Thyroid gland (tissue), 4 donors: ENCODE results near the gene FLII. TPM values are rescaled to one million over a fixed set of nuclear protein-coding genes. Genes with fewer than 3 reads are reported as not detected.

Experiments used
- DNase-seq, 2 donors: peaks; one replicate each; pipeline ENCODE4 v3.0.0-alpha.2; 2019
- H3K27ac ChIP-seq, 3 donors: fragments of 200-600 bp; sonication (generic); 1 replicate in 2 of 3; 2 replicates in 1 of 3; pipeline ENCODE4 v1.5.1; 2016 to 2019; ENCODE audit warnings: mild to moderate bottlenecking in 1 of 3, moderate library complexity in 1 of 3
- H3K27me3 ChIP-seq: fragments of 200-600 bp; sonication (generic); one replicate; pipeline ENCODE4 v1.5.1; 2019
- H3K36me3 ChIP-seq, 2 donors: fragments of 200-600 bp; sonication (generic); one replicate each; pipeline ENCODE4 v1.5.1; 2016 to 2019
- H3K4me1 ChIP-seq, 2 donors: fragments of 200-600 bp; sonication (generic); one replicate each; pipeline ENCODE4 v1.5.1; 2017 to 2019
- H3K4me3 ChIP-seq, 3 donors: fragments of 200-600 bp; sonication (generic); replicated peaks in 1 of 3; 1 replicate in 2 of 3; 2 replicates in 1 of 3; pipeline ENCODE4 v1.5.1; 2016; ENCODE audit warnings: mild to moderate bottlenecking in 1 of 3
- H3K9me3 ChIP-seq: fragments of 200-600 bp; sonication (generic); one replicate; pipeline ENCODE4 v1.5.1; 2017
- POLR2A ChIP-seq, 2 donors: fragments of 450-650 bp; IDR thresholded peaks; one replicate each; pipeline ENCODE4 v1.6.1; 2017; ENCODE audit warnings: antibody characterized with exemption in 2 of 2, mild to moderate bottlenecking in 2 of 2, moderate library complexity in 1 of 2
- WGBS, 2 donors: methylation state at CpG; one replicate each; pipeline ENCODE4 v1.1.5; 2017; 5-methylcytosine and 5-hydroxymethylcytosine counted together
- intact Hi-C: fragments of 100-400 bp; cut with DNase I; formaldehyde crosslinking; loops from one replicate; pipeline ENCODE4 v1.15.1; 2023
- total RNA-seq, 4 donors: library from RNA; depleted of rRNA; stranded (reverse); fragments of >200 nt; gene quantifications; one replicate each; pipeline ENCODE4 v1.2.3, GENCODE V29; 2016
- TF ChIP-seq, protein P1 (sequence below), 6 experiments: fragments of 200-600 bp in 3 of 6; fragments of 450-650 bp in 3 of 6; sonication (generic) in 3 of 6; IDR thresholded peaks; one replicate each; pipeline ENCODE4 v1.5.1; 2016 to 2019; ENCODE audit warnings: antibody characterized with exemption in 6 of 6, mild to moderate bottlenecking in 2 of 6, inconsistent platforms in 1 of 6, moderate library complexity in 1 of 6

FLII gene
- total RNA-seq, 4 donors from 2014 or later, result 231 to 259 (median 241) TPM

GRCh38 chr17:18208092-18208491, 50.4 kb downstream of the FLII start:
- no peaks in the 10 kb centered on the region for H3K27me3 ChIP-seq
- no peak overlapping the region for H3K4me3 ChIP-seq
- no peaks in the 10 kb centered on the region for H3K4me1 ChIP-seq
- WGBS, 2 donors, result 90 to 93% methylated on average over 19 of the region's 19 CpGs
- peaks cover 60 to 67% of the 10 kb centered on the region in 2 donors for H3K36me3 ChIP-seq
- no peak overlapping the region for H3K27ac ChIP-seq
- intact Hi-C loops, result no loop called here
- no peak for DNase-seq
- no peak for TF ChIP-seq POLR2A (IDR thresholded peaks at IDR 0.05)
- TF ChIP-seq, protein P1, sequence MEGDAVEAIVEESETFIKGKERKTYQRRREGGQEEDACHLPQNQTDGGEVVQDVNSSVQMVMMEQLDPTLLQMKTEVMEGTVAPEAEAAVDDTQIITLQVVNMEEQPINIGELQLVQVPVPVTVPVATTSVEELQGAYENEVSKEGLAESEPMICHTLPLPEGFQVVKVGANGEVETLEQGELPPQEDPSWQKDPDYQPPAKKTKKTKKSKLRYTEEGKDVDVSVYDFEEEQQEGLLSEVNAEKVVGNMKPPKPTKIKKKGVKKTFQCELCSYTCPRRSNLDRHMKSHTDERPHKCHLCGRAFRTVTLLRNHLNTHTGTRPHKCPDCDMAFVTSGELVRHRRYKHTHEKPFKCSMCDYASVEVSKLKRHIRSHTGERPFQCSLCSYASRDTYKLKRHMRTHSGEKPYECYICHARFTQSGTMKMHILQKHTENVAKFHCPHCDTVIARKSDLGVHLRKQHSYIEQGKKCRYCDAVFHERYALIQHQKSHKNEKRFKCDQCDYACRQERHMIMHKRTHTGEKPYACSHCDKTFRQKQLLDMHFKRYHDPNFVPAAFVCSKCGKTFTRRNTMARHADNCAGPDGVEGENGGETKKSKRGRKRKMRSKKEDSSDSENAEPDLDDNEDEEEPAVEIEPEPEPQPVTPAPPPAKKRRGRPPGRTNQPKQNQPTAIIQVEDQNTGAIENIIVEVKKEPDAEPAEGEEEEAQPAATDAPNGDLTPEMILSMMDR (IDR thresholded peaks at IDR 0.05), result no peak
- H3K9me3 ChIP-seq, result no peaks in the 10 kb centered on the region

- intact Hi-C loops, result no loop called here
- no peaks in the 10 kb centered on the region for H3K27me3 ChIP-seq
These were observed 51.6 kb downstream of the FLII start for GRCh38 chr17:18206962-18207361.

GRCh38 chr17:18205861-18206260, 52.7 kb downstream of the FLII start:
- Histone ChIP-seq H3K4me1 (no peaks in the 10 kb centered on the region), H3K4me3 (no peak overlapping the region)

More at GRCh38 chr17:18206962-18207361, 51.6 kb downstream of the FLII start:
- no peak for DNase-seq
- no peak for TF ChIP-seq POLR2A (IDR thresholded peaks at IDR 0.05)
- TF ChIP-seq, protein P1 (IDR thresholded peaks at IDR 0.05), result no peak
- Histone ChIP-seq H3K36me3 (peaks cover 60 to 68% of the 10 kb centered on the region in 2 donors), H3K4me1 (no peaks in the 10 kb centered on the region), H3K4me3 (no peak overlapping the region), H3K9me3 (no peaks in the 10 kb centered on the region), H3K27ac (no peak overlapping the region)

DNA sequence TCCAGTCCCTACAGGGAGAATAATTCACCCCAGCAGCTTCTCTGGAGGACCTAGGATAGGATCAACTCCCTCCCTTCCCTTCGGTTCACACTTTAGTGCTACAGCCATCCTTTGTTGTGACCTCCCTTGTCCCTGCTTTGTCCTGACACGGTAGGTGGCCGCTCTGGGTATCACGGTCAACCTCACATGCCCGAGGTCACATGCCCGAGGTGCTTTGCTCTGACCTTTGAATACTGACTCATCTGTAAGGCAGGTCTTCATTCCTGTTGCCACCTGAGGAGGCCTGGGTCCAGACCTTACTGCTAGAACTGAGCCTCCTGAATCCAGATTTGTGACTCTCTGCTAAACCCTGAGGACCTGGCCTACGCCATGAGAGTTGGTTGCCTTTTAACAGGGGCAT, 55.2 kb downstream of the FLII start:
- DNase-seq, result no peak
- intact Hi-C loops, result no loop called here
- Histone ChIP-seq H3K4me3 (no peak overlapping the region), H3K9me3 (no peaks in the 10 kb centered on the region), H3K36me3 (peaks cover 31 to 48% of the 10 kb centered on the region in 2 donors), H3K27me3 (no peaks in the 10 kb centered on the region), H3K27ac (no peak overlapping the region), H3K4me1 (peaks cover 6 to 14% of the 10 kb centered on the region in 2 donors)
- TF ChIP-seq, protein P1 (IDR thresholded peaks at IDR 0.05), result no peak
- WGBS, 2 donors, result 73 to 81% methylated on average over 7 of the region's 7 CpGs

More at GRCh38 chr17:18205861-18206260, 52.7 kb downstream of the FLII start:
- no peaks in the 10 kb centered on the region for H3K27me3 ChIP-seq
- intact Hi-C loops, result no loop called here
- peaks cover 57 to 65% of the 10 kb centered on the region in 2 donors for H3K36me3 ChIP-seq
- TF ChIP-seq, protein P1 (IDR thresholded peaks at IDR 0.05), result no peak
- TF ChIP-seq POLR2A (IDR thresholded peaks at IDR 0.05), result no peak
- no peak for DNase-seq
- H3K27ac ChIP-seq, result no peak overlapping the region
- 91 to 94% methylated on average over 2 of the region's 2 CpGs for WGBS, 2 donors
- no peaks in the 10 kb centered on the region for H3K9me3 ChIP-seq

GRCh38 chr17:18201108-18201507, 57.4 kb downstream of the FLII start:
- intact Hi-C loops, result no loop called here
- TF ChIP-seq, protein P1 (IDR thresholded peaks at IDR 0.05), result no peak
- no peak for TF ChIP-seq POLR2A (IDR thresholded peaks at IDR 0.05)
- peaks cover 6 to 23% of the 10 kb centered on the region in 2 donors for H3K4me1 ChIP-seq
- no peak overlapping the region for H3K4me3 ChIP-seq
- 84 to 87% methylated on average over 4 of the region's 4 CpGs for WGBS, 2 donors
- H3K27ac ChIP-seq, result no peak overlapping the region
- no peaks in the 10 kb centered on the region for H3K27me3 ChIP-seq
- peaks cover 18 to 42% of the 10 kb centered on the region in 2 donors for H3K36me3 ChIP-seq
- DNase-seq, result no peak
- H3K9me3 ChIP-seq, result no peaks in the 10 kb centered on the region
